Measurements from ENCODE around the gene KCTD12. TPM values are rescaled to one million over a fixed set of nuclear protein-coding genes. Genes with fewer than 3 reads are reported as not detected.

Gene KCTD12
- total RNA-seq, 4 donors from 2014 or later = 27.9 to 59.3 (median 37.8) TPM

- no peak for TF ChIP-seq CTCF (IDR thresholded peaks at IDR 0.05)
- no peak for TF ChIP-seq POLR2A (IDR thresholded peaks at IDR 0.05)
- WGBS, 2 donors = 21 to 27% methylated on average over 19 to 20 of the region's 20 CpGs
- DNase-seq = peak in 1 of 2 donors; percentile 16
- H3K4me1 ChIP-seq = peaks cover 12 to 16% of the 10 kb centered on the region in 2 donors
- H3K9me3 ChIP-seq = no peaks in the 10 kb centered on the region
- intact Hi-C loops (cut with DNase I) = loop anchor here (10.0 kb wide), 1 partner anchor 222 kb away; no protein-coding TSS in a partner anchor
- H3K27ac ChIP-seq = peak overlapping the region; percentile 79 to 85 (median 84)
- H3K36me3 ChIP-seq = no peaks in the 10 kb centered on the region
- H3K27me3 ChIP-seq = no peaks in the 10 kb centered on the region
- peak overlapping the region; percentile 31 to 68 (median 67) for H3K4me3 ChIP-seq (replicated peaks in 1 of 3)
Measured at GRCh38 chr13:76887076-76887563, 915 bp upstream of the KCTD12 start.

GRCh38 chr13:76886005-76886291, 257 bp downstream of the KCTD12 start:
- no peaks in the 10 kb centered on the region for H3K36me3 ChIP-seq
- WGBS, 2 donors = no CpG with 5 or more reads among the region's 37 CpGs
- intact Hi-C loops (cut with DNase I) = loop anchor here (10.0 kb wide), 1 partner anchor 221 kb away; no protein-coding TSS in a partner anchor
- no peak for TF ChIP-seq POLR2A (IDR thresholded peaks at IDR 0.05)
- no peak for TF ChIP-seq CTCF (IDR thresholded peaks at IDR 0.05)
- no peak for DNase-seq
- H3K27me3 ChIP-seq = no peaks in the 10 kb centered on the region
- H3K4me3 ChIP-seq (replicated peaks in 1 of 3) = peak overlapping the region; percentile 31 to 68 (median 67)
- peak overlapping the region; percentile 79 to 85 (median 84) for H3K27ac ChIP-seq
- H3K4me1 ChIP-seq = peaks cover 12 to 16% of the 10 kb centered on the region in 2 donors
- H3K9me3 ChIP-seq = no peaks in the 10 kb centered on the region

- TF ChIP-seq POLR2A (IDR thresholded peaks at IDR 0.05) = no peak
- TF ChIP-seq CTCF (IDR thresholded peaks at IDR 0.05) = peak in 2 of 6 experiments; percentile 10 to 26
- H3K9me3 ChIP-seq = no peaks in the 10 kb centered on the region
- intact Hi-C loops (cut with DNase I) = loop anchor here (10.0 kb wide), 1 partner anchor 221 kb away; no protein-coding TSS in a partner anchor
- no peaks in the 10 kb centered on the region for H3K27me3 ChIP-seq
- DNase-seq = peak; percentile 65 to 67
- peak overlapping the region; percentile 79 to 85 (median 84) for H3K27ac ChIP-seq
- WGBS, 2 donors = 0 to 1% methylated on average over 12 to 23 of the region's 94 CpGs
- H3K4me1 ChIP-seq = peaks cover 12 to 16% of the 10 kb centered on the region in 2 donors
- H3K4me3 ChIP-seq (replicated peaks in 1 of 3) = peak overlapping the region; percentile 31 to 68 (median 67)
- no peaks in the 10 kb centered on the region for H3K36me3 ChIP-seq
Measured at GRCh38 chr13:76885203-76886004, 801 bp downstream of the KCTD12 start.

DNA sequence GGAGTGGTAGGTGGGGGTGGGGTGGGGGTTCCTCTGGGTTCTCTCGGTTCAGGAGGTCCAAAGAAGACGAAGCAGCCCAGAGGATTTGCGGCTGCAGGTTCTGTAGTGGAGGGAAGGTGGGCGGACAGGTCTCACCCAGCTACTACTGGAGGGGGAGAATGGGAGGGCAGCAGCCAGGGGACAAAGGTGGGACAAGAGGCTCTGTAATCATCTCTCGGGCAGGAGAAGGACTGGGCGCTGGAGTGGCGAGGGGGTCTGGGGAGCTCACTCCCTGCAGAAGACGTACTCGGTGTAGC, 1.4 kb downstream of the KCTD12 start:
- DNase-seq = no peak
- no peaks in the 10 kb centered on the region for H3K36me3 ChIP-seq
- no peaks in the 10 kb centered on the region for H3K9me3 ChIP-seq
- 7 to 18% methylated on average over 7 to 9 of the region's 9 CpGs for WGBS, 2 donors
- H3K27me3 ChIP-seq = no peaks in the 10 kb centered on the region
- intact Hi-C loops (cut with DNase I) = loop anchor here (10.0 kb wide), 1 partner anchor 220 kb away; no protein-coding TSS in a partner anchor
- peaks cover 12 to 19% of the 10 kb centered on the region in 2 donors for H3K4me1 ChIP-seq
- TF ChIP-seq CTCF (IDR thresholded peaks at IDR 0.05) (no peak), POLR2A (IDR thresholded peaks at IDR 0.05) (no peak)
- H3K27ac ChIP-seq = peak overlapping the region; percentile 79 to 85 (median 84)
- H3K4me3 ChIP-seq (replicated peaks in 1 of 3) = peak overlapping the region; percentile 31 to 68 (median 67)
